ENCODE measurements around the gene OPHN1. TPM values are rescaled to one million over a fixed set of nuclear protein-coding genes. Genes with fewer than 3 reads are reported as not detected.

Gene OPHN1
- total RNA-seq, 6 donors from 2014 or later: 10.0 to 40.9 (median 10.8) TPM

- peaks cover 0 to 6% (median 2%) of the 10 kb centered on the region in 4 donors for H3K4me1 ChIP-seq
- H3K9me3 ChIP-seq: no peaks in the 10 kb centered on the region
- no peak for TF ChIP-seq POLR2A (IDR thresholded peaks at IDR 0.05)
- TF ChIP-seq POLR2AphosphoS5 (IDR thresholded peaks at IDR 0.05): no peak
- no peak for TF ChIP-seq EP300 (IDR thresholded peaks at IDR 0.05)
- TF ChIP-seq, protein P1, sequence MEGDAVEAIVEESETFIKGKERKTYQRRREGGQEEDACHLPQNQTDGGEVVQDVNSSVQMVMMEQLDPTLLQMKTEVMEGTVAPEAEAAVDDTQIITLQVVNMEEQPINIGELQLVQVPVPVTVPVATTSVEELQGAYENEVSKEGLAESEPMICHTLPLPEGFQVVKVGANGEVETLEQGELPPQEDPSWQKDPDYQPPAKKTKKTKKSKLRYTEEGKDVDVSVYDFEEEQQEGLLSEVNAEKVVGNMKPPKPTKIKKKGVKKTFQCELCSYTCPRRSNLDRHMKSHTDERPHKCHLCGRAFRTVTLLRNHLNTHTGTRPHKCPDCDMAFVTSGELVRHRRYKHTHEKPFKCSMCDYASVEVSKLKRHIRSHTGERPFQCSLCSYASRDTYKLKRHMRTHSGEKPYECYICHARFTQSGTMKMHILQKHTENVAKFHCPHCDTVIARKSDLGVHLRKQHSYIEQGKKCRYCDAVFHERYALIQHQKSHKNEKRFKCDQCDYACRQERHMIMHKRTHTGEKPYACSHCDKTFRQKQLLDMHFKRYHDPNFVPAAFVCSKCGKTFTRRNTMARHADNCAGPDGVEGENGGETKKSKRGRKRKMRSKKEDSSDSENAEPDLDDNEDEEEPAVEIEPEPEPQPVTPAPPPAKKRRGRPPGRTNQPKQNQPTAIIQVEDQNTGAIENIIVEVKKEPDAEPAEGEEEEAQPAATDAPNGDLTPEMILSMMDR (IDR thresholded peaks at IDR 0.05): no peak
- peak overlapping the region in 2 of 4 donors; percentile 53 to 70 for H3K27ac ChIP-seq
- WGBS, 2 donors: 47 to 56% methylated on average over 2 of the region's 2 CpGs
- DNase-seq (no peak), ATAC-seq (ENCODE audit: low FRiP score in 2 of 2) (peak in 1 of 2 donors; percentile 39)
- H3K4me3 ChIP-seq: no peak overlapping the region
- H3K36me3 ChIP-seq: no peaks in the 10 kb centered on the region
- no peaks in the 10 kb centered on the region for H3K27me3 ChIP-seq
These were observed 183.4 kb downstream of the OPHN1 start for GRCh38 chrX:68249903-68250302.

DNA sequence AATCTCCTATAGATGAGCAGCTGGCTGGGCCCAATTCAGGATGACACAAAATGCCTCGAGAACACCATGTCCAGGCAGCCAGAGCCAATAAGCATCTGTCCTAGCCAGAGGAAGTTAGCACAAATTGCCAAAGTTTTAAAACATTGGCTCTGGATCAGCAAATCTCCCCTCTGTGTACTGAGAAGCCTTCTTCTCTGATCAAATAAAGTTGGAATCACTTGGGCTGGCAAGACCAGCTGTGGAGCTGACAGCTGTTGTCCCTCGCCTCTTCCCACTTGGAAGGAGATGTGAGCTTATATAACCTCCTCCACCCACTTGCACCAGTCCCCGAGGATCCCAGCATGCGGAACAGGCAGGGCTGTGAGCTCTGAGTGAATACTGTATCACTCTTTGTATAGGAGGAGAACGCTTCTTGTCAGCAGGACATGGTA lies 183.9 kb downstream of the OPHN1 start:
- TF ChIP-seq POLR2AphosphoS5 (IDR thresholded peaks at IDR 0.05): peak in 1 of 2 donors; percentile 32
- TF ChIP-seq EP300 (IDR thresholded peaks at IDR 0.05): no peak
- peak in 1 of 2 donors; percentile 83 for ATAC-seq (ENCODE audit: low FRiP score in 2 of 2)
- 40 to 49% methylated on average over 1 to 5 of the region's 5 CpGs for WGBS, 2 donors
- Histone ChIP-seq H3K27me3 (no peaks in the 10 kb centered on the region), H3K9me3 (no peaks in the 10 kb centered on the region), H3K27ac (peak overlapping the region in 2 of 4 donors; percentile 53 to 64), H3K4me1 (peaks cover 0 to 6% (median 2%) of the 10 kb centered on the region in 4 donors), H3K4me3 (no peak overlapping the region), H3K36me3 (no peaks in the 10 kb centered on the region)
- no peak for DNase-seq

DNA sequence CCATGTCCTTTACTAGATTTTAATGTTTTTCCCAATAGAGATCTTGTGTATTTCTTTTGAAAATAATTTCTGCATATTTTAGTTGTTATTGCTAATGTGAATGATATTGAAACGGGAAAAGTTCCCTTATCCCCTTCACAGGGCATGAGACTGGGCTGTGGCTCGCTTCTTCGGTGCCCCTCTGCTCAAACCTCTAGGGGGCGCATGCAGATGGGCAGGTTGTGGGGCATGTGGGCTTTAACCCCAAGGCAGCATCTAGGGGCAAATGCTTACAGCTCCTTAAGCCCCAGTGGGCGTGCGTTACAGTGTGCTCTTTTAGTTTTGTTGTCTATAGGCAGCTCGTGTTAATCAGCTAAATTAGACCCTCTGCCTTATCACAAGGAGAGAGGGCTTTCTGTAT lies 194.7 kb downstream of the OPHN1 start:
- Histone ChIP-seq H3K4me1 (no peaks in the 10 kb centered on the region), H3K36me3 (no peaks in the 10 kb centered on the region), H3K27ac (no peak overlapping the region), H3K27me3 (no peaks in the 10 kb centered on the region), H3K4me3 (no peak overlapping the region), H3K9me3 (no peaks in the 10 kb centered on the region)
- ATAC-seq (ENCODE audit: low FRiP score in 2 of 2): no peak
- DNase-seq: no peak
- no peak for TF ChIP-seq POLR2A (IDR thresholded peaks at IDR 0.05)
- TF ChIP-seq, protein P1 (IDR thresholded peaks at IDR 0.05): peak in 2 of 6 experiments; percentile 12 to 19
- 62 to 88% methylated on average over 7 of the region's 7 CpGs for WGBS, 2 donors

DNA sequence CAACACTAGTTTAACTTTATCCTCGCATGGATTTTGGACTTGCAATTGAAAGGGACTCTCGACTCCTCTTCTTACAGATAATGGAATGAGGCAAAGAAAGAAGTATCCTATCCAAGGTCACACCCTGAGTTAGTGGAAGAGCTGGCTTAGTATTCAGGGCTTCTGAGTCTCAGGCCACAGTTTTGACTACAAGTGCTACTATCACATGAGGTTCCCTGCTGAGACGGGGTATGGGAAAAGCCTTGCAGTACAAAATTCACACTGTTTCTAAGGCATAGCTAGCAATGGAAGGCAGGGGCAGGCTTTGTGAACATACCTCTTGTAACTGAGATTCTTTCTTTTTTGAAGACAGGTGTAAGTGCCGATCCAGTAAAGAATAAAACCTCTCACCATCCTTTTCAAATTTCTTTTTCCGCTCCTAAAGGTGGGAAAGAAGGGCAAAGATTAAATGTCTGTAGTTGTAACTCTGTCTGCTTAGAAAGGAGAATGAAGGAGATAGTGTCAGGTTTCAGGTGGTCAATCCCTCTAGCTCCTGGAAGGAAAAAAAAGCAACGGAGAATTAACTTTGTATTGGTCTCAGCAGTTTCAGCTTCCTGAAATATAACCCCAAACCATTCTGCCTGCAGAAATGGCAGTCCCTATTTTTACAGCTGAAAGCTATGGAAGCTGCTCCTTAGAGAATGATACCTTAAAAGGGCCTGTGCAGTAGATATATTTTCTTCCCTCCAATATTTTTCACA lies 199.0 kb downstream of the OPHN1 start:
- no peaks in the 10 kb centered on the region for H3K9me3 ChIP-seq
- no peaks in the 10 kb centered on the region for H3K4me1 ChIP-seq
- TF ChIP-seq POLR2AphosphoS5 (IDR thresholded peaks at IDR 0.05): no peak
- TF ChIP-seq POLR2A (IDR thresholded peaks at IDR 0.05): no peak
- TF ChIP-seq EP300 (IDR thresholded peaks at IDR 0.05): no peak
- TF ChIP-seq, protein P1 (IDR thresholded peaks at IDR 0.05): no peak
- 76 to 82% methylated on average over 6 of the region's 6 CpGs for WGBS, 2 donors
- H3K27me3 ChIP-seq: no peaks in the 10 kb centered on the region
- no peaks in the 10 kb centered on the region for H3K36me3 ChIP-seq
- no peak for DNase-seq
- H3K4me3 ChIP-seq: no peak overlapping the region
- ATAC-seq (ENCODE audit: low FRiP score in 2 of 2): no peak
- no peak overlapping the region for H3K27ac ChIP-seq

DNA sequence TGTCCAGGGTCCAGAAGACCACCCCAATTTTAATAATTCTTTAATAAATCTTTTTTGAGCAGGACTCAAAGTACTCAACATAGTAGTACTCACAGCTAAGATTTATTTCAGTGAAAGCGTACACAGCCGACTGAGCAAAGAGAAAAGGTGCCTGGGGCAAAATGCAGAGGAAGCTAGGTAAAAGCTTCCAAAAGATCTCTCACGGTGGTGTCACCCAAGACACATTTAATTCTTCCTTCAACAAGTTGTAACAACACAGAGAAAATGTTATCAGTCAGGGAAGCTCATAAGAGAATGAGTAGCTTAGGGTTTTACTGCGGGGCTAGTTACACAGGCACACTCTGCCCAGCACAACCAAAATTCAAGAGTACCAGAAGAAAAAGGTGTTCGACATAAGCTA lies 201.1 kb downstream of the OPHN1 start:
- 83 to 84% methylated on average over 5 of the region's 5 CpGs for WGBS, 2 donors
- TF ChIP-seq, protein P1 (IDR thresholded peaks at IDR 0.05): no peak
- TF ChIP-seq POLR2A (IDR thresholded peaks at IDR 0.05) (no peak), EP300 (IDR thresholded peaks at IDR 0.05) (no peak), POLR2AphosphoS5 (IDR thresholded peaks at IDR 0.05) (no peak)
- no peak for DNase-seq

More for the DNA sequence above, 201.1 kb downstream of the OPHN1 start:
- Histone ChIP-seq H3K27me3 (no peaks in the 10 kb centered on the region), H3K4me1 (no peaks in the 10 kb centered on the region), H3K9me3 (no peaks in the 10 kb centered on the region), H3K27ac (no peak overlapping the region), H3K36me3 (no peaks in the 10 kb centered on the region), H3K4me3 (no peak overlapping the region)
- ATAC-seq (ENCODE audit: low FRiP score in 2 of 2): no peak

Data from upper lobe of left lung (tissue), 6 donors.